ENCODE results near the gene PHF23.

The PHF23 gene

DNA sequence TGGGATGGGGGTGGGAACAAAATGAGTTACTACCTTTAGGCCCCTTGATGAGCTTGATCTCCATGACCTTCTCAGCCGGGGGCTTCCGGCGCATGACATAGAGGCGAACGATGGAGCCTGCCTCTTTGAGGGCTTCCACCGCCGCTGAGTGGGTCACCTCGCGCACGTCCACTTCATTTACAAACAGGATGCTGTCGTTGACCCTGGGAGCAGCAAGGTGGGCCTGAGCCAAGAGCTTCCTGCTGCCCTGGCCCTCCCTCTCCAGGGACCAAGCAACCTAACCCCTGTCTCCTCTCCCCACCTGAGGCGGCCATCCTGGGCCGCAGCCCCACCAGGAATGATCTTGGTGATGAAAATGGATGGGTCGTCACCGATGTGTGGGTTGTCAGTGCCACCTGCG is 35.9 kb downstream of the PHF23 start:
- no peak for DNase-seq (ENCODE audit: low read depth)

DNA sequence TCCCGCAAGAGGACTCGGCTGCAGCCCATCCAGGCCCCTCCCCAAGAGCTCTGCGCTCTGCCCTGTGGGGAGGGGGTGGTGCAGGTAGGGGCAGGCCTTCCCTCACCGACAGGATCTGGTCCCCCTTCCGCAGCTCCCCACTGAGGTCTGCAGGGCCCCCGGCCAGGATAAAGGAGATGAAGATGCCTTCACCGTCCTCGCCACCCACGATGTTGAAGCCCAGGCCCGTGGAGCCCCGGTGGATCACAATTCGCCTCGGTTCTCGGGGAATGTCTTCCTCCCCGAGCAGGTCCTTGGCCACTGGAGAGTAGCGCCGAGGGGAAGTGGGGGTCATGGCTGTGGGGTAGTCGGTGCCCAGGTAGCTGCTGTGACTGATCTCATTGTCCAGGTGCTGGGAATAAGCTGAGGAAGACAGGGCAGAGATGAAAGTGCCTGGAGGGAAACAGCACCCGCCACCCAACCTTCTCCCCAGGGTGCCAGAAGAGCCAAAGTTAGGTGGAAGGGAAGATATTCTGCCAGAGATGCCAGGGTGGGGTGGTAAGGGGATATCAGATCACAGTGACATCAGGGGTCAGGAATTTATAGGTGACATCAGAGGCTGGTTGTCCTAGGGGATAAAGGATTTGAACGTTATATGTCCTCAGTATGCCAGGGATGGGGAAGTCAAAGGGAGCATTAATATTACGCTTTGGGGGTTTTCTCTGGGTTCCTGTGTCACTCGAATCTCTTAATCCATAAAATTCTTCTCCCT is 42.4 kb downstream of the PHF23 start:
- DNase-seq (ENCODE audit: low read depth), result no peak

DNA sequence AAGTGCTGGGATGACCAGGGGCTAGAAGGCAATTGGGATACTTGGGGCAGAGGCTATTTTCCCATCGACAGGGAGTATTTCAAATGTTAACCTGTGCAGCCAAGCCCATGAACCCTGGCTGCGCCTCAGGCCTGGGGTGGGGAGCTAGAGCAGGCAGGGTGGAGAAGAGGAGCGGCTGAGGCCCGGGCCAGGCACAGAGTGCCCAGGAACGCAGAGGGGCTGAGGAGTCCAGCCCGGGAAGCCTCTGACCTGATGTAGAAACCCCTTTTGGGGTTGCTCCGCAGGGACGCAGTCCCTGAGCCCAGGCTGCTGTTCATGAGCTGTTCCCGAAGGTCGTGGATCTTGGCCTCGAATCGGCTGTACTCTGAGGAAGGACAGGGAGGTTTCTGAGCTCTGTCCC is 43.3 kb downstream of the PHF23 start:
- DNase-seq (ENCODE audit: low read depth), result no peak

DNA sequence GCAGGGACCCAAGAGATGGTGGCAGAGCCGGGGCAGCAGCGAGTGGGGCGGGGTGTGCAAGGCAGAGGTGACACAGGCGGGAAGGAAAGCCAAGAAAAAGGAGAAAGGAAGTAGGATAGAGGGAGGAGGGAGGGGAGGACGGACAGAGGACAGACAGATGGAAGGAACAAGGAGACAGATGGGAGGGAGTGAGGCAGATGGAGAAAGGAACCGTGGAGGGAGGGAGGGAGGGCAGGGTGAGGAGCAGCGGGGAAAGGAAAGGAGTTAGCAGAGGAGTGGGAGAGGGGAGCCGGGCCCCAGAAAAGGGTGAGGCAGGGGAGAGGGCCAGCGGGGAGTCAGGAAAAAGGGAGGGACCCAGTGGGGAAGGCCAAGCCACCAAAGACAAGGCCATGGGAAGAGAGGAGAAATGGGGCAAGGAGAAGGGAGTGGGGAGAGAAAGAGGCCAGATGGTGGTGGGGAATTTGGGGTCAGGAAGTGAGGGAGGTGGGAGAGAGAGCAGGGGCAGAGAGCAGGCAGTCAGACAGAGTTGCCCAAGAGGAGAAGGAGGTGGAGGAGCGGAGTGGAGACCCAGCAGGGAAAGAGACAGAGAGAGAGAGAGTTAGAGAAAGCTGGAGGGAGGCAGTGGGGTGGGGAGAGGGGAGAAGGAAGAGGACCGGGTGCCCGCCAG is 46.9 kb downstream of the PHF23 start:
- DNase-seq (ENCODE audit: low read depth), result no peak

- DNase-seq (ENCODE audit: low read depth), result peak; percentile 30
Observed at GRCh38 chr17:7191571-7192270, 47.5 kb downstream of the PHF23 start.

DNA sequence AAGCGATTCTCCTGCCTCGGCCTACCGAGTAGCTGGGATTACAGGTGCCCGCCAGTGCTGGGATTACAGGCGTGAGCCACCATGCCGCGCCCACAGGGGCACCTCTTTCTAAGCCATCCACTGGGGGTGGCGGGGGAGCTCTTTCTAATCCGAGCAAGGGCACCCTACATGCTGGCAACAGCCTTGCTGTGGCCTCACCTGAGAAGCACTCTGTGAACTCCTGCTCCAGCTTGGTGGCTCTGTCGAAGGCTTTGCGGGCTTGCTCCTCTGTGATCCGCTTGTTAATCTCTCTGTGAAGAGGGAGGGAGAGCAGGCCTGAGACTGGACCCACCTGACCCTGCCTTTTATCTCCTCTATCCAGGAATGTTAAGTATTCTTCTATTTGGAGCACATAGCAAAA is 48.2 kb downstream of the PHF23 start:
- DNase-seq (ENCODE audit: low read depth), result no peak

- no peak for DNase-seq (ENCODE audit: low read depth)
Observed at GRCh38 chr17:7190276-7190917, 48.9 kb downstream of the PHF23 start.

- no peak for DNase-seq (ENCODE audit: low read depth)
Observed at GRCh38 chr17:7186241-7186640, 53.0 kb downstream of the PHF23 start.
